Coronary artery (tissue), 2 donors: Measurements from ENCODE around the gene PPID.
A peak's percentile ranks its signal among the peaks of the same experiment; 100 is the strongest.

Experiments
- DNase-seq: peaks from one replicate; pipeline ENCODE4 v3.0.0-alpha.2; 2017; ENCODE audit warnings: low spot score
- H3K27ac ChIP-seq, 2 donors: fragments of 200-600 bp; sonication (generic); one replicate each; pipeline ENCODE4 v1.5.1; 2016 to 2019
- H3K4me3 ChIP-seq: fragments of 200-600 bp; sonication (generic); 2 replicates; pipeline ENCODE4 v1.5.1; 2016; ENCODE audit warnings: mild to moderate bottlenecking, moderate library complexity
- TF ChIP-seq, protein P1 (sequence below): fragments of 200-600 bp; sonication (generic); IDR thresholded peaks from one replicate; pipeline ENCODE4 v1.5.1; 2019; ENCODE audit warnings: antibody characterized with exemption

Gene PPID

DNA sequence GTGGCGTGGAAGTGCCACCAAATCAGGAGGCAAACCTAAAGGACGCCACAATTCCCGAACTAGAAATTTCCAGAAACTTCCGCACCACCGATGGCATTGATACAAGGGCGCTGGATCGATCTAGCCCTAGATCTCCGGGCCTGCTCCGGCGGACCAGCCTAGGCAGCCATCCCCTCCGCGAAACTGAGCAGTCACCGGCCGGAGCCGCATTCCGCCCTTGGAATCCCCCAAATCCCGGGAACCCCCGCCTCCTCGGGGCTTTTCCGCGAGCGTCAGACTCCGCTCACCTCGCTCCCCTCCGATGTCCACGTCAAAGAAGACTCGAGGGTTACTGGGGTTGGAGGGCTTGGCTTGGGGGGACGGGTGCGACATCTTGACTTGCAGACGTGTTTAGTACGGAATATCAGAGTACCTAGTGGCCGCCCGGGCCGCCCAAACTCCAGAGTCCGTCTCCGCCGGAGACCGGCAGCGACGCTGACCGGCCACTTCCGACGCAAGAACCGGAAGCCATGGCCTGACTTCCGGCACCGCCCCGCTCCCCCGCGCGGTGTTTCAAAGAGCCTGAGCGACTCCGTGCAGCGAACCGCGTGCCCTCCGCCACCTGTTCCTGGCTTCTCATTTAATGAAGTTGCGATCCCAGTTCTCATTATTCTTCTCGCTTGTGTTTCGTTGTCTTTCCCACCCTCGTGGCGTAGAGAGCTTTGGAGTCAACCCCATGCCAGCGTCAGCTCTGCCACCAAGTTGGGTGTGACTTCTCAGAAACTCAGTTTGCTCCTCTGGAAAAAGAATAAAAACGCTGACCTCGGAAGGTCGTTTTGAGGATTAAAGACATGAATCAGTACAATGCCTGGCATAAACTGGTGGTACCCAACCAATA, at the start of gene PPID:
PPID (minus strand) TSS at position 480 of the 877 bp plus-strand sequence; CDS start at position 372, 108 bp downstream.
- peak within 1 kb of the TSS; percentile 89 to 94 for H3K27ac ChIP-seq

DNA sequence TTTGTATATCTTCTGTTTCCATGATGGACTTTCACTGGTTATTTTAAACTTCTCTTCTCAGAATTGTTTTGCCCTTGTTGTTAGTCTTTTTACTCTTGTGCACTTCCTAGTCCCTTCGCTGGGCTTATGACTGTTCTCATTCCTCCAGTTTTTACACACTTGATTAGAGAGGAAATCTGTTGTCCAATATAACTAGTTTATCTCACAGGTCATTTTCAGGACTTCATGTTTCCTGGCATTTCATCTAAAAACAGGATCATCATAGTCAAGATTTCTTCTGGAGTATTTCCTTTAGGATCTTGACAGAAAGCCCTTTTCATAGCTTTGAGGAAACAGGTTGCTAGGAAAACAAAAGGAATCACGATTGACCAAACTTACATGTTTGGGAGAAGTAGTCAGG, 48.6 kb upstream of the PPID start:
- DNase-seq: no peak
- H3K4me3 ChIP-seq: no peak overlapping the region
- peak overlapping the region in 1 of 2 donors; percentile 9 for H3K27ac ChIP-seq
- TF ChIP-seq, protein P1, sequence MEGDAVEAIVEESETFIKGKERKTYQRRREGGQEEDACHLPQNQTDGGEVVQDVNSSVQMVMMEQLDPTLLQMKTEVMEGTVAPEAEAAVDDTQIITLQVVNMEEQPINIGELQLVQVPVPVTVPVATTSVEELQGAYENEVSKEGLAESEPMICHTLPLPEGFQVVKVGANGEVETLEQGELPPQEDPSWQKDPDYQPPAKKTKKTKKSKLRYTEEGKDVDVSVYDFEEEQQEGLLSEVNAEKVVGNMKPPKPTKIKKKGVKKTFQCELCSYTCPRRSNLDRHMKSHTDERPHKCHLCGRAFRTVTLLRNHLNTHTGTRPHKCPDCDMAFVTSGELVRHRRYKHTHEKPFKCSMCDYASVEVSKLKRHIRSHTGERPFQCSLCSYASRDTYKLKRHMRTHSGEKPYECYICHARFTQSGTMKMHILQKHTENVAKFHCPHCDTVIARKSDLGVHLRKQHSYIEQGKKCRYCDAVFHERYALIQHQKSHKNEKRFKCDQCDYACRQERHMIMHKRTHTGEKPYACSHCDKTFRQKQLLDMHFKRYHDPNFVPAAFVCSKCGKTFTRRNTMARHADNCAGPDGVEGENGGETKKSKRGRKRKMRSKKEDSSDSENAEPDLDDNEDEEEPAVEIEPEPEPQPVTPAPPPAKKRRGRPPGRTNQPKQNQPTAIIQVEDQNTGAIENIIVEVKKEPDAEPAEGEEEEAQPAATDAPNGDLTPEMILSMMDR: no peak

More for the DNA sequence above, at the start of gene PPID:
- TF ChIP-seq, protein P1: no peak
- H3K4me3 ChIP-seq: peak within 1 kb of the TSS; percentile 96
- peak; percentile 88 for DNase-seq

DNA sequence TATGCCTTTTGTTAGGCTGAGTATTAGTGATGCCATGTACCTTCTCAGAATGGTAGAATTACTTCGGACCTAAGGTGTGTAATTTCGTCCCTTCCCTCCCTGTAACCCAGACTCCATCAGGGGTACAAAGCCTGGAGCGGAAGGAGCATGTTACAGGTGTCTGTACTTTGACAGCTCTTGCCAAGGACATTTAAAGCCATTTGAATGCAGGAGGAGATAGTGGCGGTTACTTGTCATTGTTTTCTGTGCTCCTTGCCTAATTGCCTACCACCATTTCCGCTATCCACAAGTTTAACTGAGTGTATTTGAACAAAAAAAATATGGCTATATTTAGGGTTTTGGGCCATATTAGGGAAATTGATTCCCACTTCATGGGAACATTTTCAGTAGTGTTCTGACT, 47.5 kb upstream of the PPID start:
- TF ChIP-seq, protein P1: no peak
- H3K4me3 ChIP-seq: peak overlapping the region; percentile 95
- peak overlapping the region in 1 of 2 donors; percentile 10 for H3K27ac ChIP-seq
- no peak for DNase-seq

DNA sequence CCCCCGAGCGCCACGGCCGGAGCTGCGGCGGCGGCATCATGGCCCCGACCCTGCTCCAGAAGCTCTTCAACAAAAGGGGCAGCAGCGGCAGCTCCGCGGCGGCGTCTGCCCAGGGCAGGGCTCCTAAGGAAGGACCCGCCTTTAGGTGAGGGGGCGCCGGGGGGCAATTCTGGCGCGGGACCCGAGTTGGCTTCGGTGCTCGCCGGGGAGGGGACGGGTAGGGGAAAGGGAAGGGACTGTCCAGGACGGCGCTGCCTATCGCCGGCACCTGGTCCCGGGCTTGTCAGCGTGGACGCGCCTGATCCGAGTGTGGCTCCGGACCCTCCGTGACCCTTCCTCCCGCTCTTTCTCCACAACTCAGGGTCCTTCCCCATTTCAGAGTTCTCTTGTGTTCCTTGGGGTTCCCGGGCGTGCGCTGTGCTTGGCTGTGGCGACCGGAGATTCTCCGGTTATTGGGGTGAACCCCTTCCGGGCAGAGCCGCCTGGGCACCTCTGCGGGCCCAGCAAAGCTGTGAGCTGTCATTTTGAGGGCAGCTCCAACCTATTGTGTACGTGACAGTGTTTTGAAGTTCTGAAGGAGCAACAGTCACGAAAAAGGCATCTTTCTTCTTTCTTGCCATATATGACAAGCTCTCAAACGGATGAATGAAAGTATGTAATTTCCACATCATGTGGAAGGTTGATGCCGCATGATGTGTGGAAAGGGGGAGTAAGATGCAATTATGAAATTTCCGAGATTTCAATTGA, 46.2 kb upstream of the PPID start:
- TF ChIP-seq, protein P1: no peak
- peak; percentile 79 for DNase-seq
- Histone ChIP-seq H3K27ac (peak overlapping the region; percentile 92 to 95), H3K4me3 (peak overlapping the region; percentile 95)

DNA sequence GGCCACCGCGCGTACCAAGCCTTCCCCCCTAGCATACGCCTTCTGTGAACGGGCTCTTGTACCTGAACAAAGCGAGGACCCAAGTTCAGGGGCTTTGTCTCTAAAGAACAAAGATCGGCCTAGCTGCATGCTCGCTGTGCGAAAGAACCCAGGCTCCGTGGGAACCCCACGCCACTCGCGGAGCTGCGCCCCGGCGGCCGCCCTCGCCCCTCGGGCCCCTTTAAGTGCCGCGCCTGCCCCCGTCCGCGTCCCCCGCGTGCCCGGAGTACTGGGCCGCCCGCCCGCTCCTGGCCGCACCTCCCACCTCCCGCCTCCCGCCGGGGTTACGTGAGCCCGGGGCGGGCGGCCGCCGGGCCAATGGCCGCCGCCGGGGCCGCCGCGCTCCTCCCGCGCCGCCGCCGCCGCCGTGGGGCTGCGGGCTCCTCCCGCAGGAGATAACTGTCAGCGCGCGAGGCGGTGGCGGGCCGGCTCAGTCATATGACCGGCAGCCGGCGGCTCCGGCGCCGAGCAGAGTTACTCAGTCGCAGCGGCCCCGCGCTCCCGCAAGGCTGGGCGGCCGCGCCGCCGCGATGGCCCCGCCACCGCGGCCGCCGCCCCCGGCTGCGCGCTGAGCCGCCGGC, 45.5 kb upstream of the PPID start, which contains the start of gene FNIP2:
FNIP2 (plus strand) TSS at position 472 of the 620 bp plus-strand sequence. CDS start 187 bp downstream, outside the sequence.
- Histone ChIP-seq H3K4me3 (peak within 1 kb of the TSS; percentile 95), H3K27ac (peak within 1 kb of the TSS; percentile 92 to 95)
- TF ChIP-seq, protein P1: no peak
- DNase-seq: peak; percentile 88

DNA sequence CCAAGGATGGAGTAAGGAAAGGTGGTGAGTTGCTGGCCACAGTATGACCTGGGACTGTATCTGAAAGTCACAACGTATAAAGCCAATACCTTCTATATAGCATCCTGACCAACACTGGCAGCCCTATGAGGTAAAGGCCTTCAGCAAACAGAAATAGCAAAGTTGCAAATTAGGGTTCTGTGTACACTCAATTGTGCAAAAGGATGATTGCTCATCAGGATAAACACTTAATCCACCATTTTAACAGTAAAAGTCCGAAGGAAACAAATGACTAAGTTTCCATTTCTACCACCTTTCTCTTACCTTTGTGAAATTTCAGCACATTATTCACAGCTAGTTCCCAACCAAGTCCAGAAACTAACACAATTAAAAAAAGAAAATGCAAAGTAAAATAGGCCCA, 44.3 kb upstream of the PPID start:
- Histone ChIP-seq H3K27ac (peak overlapping the region; percentile 3), H3K4me3 (no peak overlapping the region)

More for the DNA sequence above, 44.3 kb upstream of the PPID start:
- TF ChIP-seq, protein P1: no peak
- no peak for DNase-seq
